Measurements from ENCODE around the gene FOXJ3.

GRCh38 chr1:42150651-42151050 is 184.4 kb downstream of the FOXJ3 start:
- TF ChIP-seq CTCF (conservative IDR thresholded peaks at IDR 0.05; ENCODE audit: low read depth, low read length): no peak
- no peak for TF ChIP-seq RAD21 (IDR thresholded peaks at IDR 0.05; ENCODE audit: low read length)
- no peak for TF ChIP-seq RFX5 (IDR thresholded peaks at IDR 0.05; ENCODE audit: low read depth, low read length)
- no peak for TF ChIP-seq POLR2A (IDR thresholded peaks at IDR 0.05; ENCODE audit: low read depth, low read length)
- no peak for TF ChIP-seq SMC3 (IDR thresholded peaks at IDR 0.05; ENCODE audit: low read depth, low read length)
- TF ChIP-seq USF2 (IDR thresholded peaks at IDR 0.05; ENCODE audit: low read depth, low read length): no peak
- TF ChIP-seq FOS (IDR thresholded peaks at IDR 0.05; ENCODE audit: low read depth, low read length): no peak
- TF ChIP-seq BHLHE40 (IDR thresholded peaks at IDR 0.05; ENCODE audit: low read depth, low read length): no peak
- no peak for TF ChIP-seq MAFK (IDR thresholded peaks at IDR 0.05; ENCODE audit: low read depth, low read length)
- no peak for TF ChIP-seq CEBPB (IDR thresholded peaks at IDR 0.05; ENCODE audit: low read depth, low read length)

All from IMR-90 (cell line).